SK-N-SH treated with all-trans-retinoic acid at 6 μM for 48 hours (cell line): Measurements from ENCODE around the gene ABCC4.

ENCODE experiments used
- ARNTL ChIP-seq: fragments of 450-650 bp; formaldehyde crosslinking; IDR thresholded peaks from 2 replicates; pipeline ENCODE4 v1.5.0; 2020; ENCODE audit warnings: low read depth, mild to moderate bottlenecking, moderate library complexity, borderline replicate concordance
- BACH2 ChIP-seq: fragments of 250-450 bp; sonication (Bioruptor Pico); IDR thresholded peaks from 2 replicates; pipeline ENCODE4 v1.9.0; 2021; ENCODE audit warnings: mild to moderate bottlenecking, borderline replicate concordance
- CSDC2 ChIP-seq: fragments of 250-450 bp; sonication (Bioruptor Pico); IDR thresholded peaks from 2 replicates; pipeline ENCODE4 v1.5.0; 2020; ENCODE audit warnings: mild to moderate bottlenecking, moderate library complexity
- ISL1 ChIP-seq: fragments of 250-450 bp; sonication (Bioruptor Pico); IDR thresholded peaks from 2 replicates; pipeline ENCODE4 v2.1.2; 2022; ENCODE audit warnings: mild to moderate bottlenecking, moderate library complexity
- TCF4 ChIP-seq: fragments of 250-450 bp; sonication (Bioruptor Pico); IDR thresholded peaks from 2 replicates; pipeline ENCODE4 v1.8.0; 2021; ENCODE audit warnings: mild to moderate bottlenecking, moderate library complexity, borderline replicate concordance
- ZC3H10 ChIP-seq: fragments of 250-450 bp; sonication (Bioruptor Pico); IDR thresholded peaks from 2 replicates; pipeline ENCODE4 v1.5.1; 2021; ENCODE audit warnings: mild to moderate bottlenecking, moderate library complexity
- ZNF8 ChIP-seq: fragments of 450-650 bp; formaldehyde crosslinking; IDR thresholded peaks from 2 replicates; pipeline ENCODE4 v1.5.0; 2020; ENCODE audit warnings: mild to moderate bottlenecking, moderate library complexity
- TF ChIP-seq, protein P1 (sequence below): fragments of 250-450 bp; sonication (Bioruptor Pico); IDR thresholded peaks from 2 replicates; pipeline ENCODE4 v1.8.0; 2021; ENCODE audit warnings: low read depth, mild to moderate bottlenecking, moderate library complexity, borderline replicate concordance
- TF ChIP-seq, protein P2 (sequence below): fragments of 250-450 bp; sonication (Bioruptor Pico); IDR thresholded peaks from 2 replicates; pipeline ENCODE4 v1.8.0; 2020; ENCODE audit warnings: mild to moderate bottlenecking, moderate library complexity, borderline replicate concordance

GRCh38 chr13:94974015-94974951, 327.0 kb downstream of the ABCC4 start:
- no peak for TF ChIP-seq BACH2 (CRISPR knock-in tag)
- no peak for TF ChIP-seq ARNTL (CRISPR knock-in tag)
- TF ChIP-seq, protein P1, sequence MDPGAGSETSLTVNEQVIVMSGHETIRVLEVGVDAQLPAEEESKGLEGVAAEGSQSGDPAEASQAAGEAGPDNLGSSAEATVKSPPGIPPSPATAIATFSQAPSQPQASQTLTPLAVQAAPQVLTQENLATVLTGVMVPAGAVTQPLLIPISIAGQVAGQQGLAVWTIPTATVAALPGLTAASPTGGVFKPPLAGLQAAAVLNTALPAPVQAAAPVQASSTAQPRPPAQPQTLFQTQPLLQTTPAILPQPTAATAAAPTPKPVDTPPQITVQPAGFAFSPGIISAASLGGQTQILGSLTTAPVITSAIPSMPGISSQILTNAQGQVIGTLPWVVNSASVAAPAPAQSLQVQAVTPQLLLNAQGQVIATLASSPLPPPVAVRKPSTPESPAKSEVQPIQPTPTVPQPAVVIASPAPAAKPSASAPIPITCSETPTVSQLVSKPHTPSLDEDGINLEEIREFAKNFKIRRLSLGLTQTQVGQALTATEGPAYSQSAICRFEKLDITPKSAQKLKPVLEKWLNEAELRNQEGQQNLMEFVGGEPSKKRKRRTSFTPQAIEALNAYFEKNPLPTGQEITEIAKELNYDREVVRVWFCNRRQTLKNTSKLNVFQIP (CRISPR knock-in tag) = no peak
- no peak for TF ChIP-seq ZC3H10
- no peak for TF ChIP-seq ZNF8 (CRISPR knock-in tag)
- no peak for TF ChIP-seq TCF4
- TF ChIP-seq, protein P2, sequence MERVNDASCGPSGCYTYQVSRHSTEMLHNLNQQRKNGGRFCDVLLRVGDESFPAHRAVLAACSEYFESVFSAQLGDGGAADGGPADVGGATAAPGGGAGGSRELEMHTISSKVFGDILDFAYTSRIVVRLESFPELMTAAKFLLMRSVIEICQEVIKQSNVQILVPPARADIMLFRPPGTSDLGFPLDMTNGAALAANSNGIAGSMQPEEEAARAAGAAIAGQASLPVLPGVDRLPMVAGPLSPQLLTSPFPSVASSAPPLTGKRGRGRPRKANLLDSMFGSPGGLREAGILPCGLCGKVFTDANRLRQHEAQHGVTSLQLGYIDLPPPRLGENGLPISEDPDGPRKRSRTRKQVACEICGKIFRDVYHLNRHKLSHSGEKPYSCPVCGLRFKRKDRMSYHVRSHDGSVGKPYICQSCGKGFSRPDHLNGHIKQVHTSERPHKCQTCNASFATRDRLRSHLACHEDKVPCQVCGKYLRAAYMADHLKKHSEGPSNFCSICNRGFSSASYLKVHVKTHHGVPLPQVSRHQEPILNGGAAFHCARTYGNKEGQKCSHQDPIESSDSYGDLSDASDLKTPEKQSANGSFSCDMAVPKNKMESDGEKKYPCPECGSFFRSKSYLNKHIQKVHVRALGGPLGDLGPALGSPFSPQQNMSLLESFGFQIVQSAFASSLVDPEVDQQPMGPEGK (CRISPR knock-in tag) = no peak
- TF ChIP-seq CSDC2 (CRISPR knock-in tag) = no peak
- TF ChIP-seq ISL1 = no peak
